ENCODE data around the gene CFAP73. TPM values are rescaled to one million over a fixed set of nuclear protein-coding genes. Genes with fewer than 3 reads are reported as not detected.

Gene CFAP73
- total RNA-seq, 3 donors from 2014 or later = 0.29 TPM; not detected in 2

DNA sequence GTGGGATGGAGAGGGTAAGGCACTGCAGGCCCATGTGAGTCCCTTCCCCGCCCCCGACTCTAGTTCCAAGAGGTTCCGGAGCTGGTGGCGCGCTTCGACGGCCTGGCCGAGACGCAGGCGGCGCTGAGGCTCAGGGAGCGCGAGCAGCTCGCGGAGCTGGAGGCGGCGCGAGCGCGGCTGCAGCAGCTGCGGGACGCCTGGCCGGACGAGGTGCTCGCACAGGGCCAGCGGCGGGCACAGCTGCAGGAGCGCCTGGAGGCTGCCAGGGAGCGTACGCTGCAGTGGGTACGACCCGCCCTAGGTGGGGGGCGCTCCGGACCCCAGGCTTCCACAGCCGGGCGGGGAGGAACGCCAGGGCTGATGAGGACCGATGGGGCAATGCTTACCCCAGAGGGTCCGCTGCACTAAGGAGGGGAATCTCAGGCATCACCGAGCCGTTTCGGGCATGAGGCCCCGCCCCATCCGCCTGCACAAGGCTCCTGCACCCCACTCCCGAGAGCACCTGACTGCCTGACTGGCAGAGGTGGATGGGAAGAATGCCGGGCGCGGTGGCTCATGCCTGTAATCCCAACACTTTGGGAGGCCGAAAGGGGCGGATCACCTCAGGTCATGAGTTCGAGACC lies 4.9 kb downstream of the CFAP73 start:
- H3K27ac ChIP-seq = no peak overlapping the region
- no peak for TF ChIP-seq POLR2AphosphoS5 (IDR thresholded peaks at IDR 0.05)
- TF ChIP-seq, protein P1, sequence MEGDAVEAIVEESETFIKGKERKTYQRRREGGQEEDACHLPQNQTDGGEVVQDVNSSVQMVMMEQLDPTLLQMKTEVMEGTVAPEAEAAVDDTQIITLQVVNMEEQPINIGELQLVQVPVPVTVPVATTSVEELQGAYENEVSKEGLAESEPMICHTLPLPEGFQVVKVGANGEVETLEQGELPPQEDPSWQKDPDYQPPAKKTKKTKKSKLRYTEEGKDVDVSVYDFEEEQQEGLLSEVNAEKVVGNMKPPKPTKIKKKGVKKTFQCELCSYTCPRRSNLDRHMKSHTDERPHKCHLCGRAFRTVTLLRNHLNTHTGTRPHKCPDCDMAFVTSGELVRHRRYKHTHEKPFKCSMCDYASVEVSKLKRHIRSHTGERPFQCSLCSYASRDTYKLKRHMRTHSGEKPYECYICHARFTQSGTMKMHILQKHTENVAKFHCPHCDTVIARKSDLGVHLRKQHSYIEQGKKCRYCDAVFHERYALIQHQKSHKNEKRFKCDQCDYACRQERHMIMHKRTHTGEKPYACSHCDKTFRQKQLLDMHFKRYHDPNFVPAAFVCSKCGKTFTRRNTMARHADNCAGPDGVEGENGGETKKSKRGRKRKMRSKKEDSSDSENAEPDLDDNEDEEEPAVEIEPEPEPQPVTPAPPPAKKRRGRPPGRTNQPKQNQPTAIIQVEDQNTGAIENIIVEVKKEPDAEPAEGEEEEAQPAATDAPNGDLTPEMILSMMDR (IDR thresholded peaks at IDR 0.05) = no peak
- TF ChIP-seq POLR2A (IDR thresholded peaks at IDR 0.05) = no peak
- peak overlapping the region in 2 of 3 donors; percentile 25 to 48 for H3K4me3 ChIP-seq
- intact Hi-C loops (cut with DNase I; ENCODE audit: low total_unique reads) = no loop called here
- DNase-seq (ENCODE audit: low spot score in 2 of 2) = no peak
- H3K27me3 ChIP-seq = peaks cover 0 to 8% of the 10 kb centered on the region in 2 donors
- no peaks in the 10 kb centered on the region for H3K4me1 ChIP-seq
- no peaks in the 10 kb centered on the region for H3K9me3 ChIP-seq
- H3K36me3 ChIP-seq = no peaks in the 10 kb centered on the region

GRCh38 chr12:113155060-113155459 lies 5.5 kb downstream of the CFAP73 start:
- no peak for TF ChIP-seq POLR2AphosphoS5 (IDR thresholded peaks at IDR 0.05)
- TF ChIP-seq POLR2A (IDR thresholded peaks at IDR 0.05) = no peak
- TF ChIP-seq, protein P1 (IDR thresholded peaks at IDR 0.05) = no peak
- intact Hi-C loops (cut with DNase I; ENCODE audit: low total_unique reads) = no loop called here
- Histone ChIP-seq H3K27me3 (peaks cover 0 to 8% of the 10 kb centered on the region in 2 donors), H3K4me1 (no peaks in the 10 kb centered on the region), H3K36me3 (no peaks in the 10 kb centered on the region), H3K4me3 (no peak overlapping the region), H3K9me3 (no peaks in the 10 kb centered on the region), H3K27ac (no peak overlapping the region)
- no peak for DNase-seq (ENCODE audit: low spot score in 2 of 2)

- peaks cover 0 to 8% of the 10 kb centered on the region in 2 donors for H3K27me3 ChIP-seq
- H3K9me3 ChIP-seq = no peaks in the 10 kb centered on the region
Measured at GRCh38 chr12:113155646-113156045, 6.1 kb downstream of the CFAP73 start.

DNA sequence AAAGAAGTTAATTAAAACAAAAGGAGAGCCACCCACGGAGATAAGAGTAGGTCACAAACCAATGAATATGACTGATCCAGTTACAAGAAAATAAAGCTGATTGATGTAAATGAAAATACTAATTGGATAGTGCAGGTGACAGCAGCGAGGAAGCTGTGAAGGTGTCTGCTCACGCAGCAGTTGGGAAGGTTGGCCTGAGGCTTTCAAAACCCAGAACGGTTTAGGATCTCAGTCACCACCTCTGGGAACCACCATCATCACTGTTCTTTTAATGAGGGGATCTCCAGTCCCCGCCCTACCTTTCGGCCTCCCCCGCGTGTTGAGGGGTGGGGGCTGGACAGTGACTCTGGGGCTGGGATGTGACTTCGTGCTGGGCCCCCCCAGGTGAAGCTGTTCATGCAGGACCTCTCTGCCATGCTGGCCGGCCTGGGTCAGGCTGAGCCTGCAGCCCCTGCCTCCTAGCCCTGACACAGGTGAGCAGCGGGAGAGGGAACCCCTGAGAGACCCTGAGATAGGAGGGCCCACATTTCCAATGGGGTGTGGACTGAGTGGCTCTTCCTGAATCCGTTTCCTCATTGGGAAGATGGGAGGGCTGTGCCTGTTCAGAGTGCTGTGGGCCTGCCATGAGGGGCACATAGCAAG lies 7.8 kb downstream of the CFAP73 start:
- H3K27me3 ChIP-seq = peaks cover 0 to 2% of the 10 kb centered on the region in 2 donors
- H3K4me3 ChIP-seq = no peak overlapping the region
- no peaks in the 10 kb centered on the region for H3K4me1 ChIP-seq
- TF ChIP-seq POLR2AphosphoS5 (IDR thresholded peaks at IDR 0.05) = no peak
- TF ChIP-seq POLR2A (IDR thresholded peaks at IDR 0.05) = no peak
- TF ChIP-seq, protein P1 (IDR thresholded peaks at IDR 0.05) = no peak
- DNase-seq (ENCODE audit: low spot score in 2 of 2) = no peak
- no peaks in the 10 kb centered on the region for H3K36me3 ChIP-seq
- no peak overlapping the region for H3K27ac ChIP-seq
- intact Hi-C loops (cut with DNase I; ENCODE audit: low total_unique reads) = no loop called here
- H3K9me3 ChIP-seq = no peaks in the 10 kb centered on the region

More at GRCh38 chr12:113155646-113156045, 6.1 kb downstream of the CFAP73 start:
- no peaks in the 10 kb centered on the region for H3K4me1 ChIP-seq
- H3K27ac ChIP-seq = no peak overlapping the region
- no peak for DNase-seq (ENCODE audit: low spot score in 2 of 2)
- no peaks in the 10 kb centered on the region for H3K36me3 ChIP-seq
- intact Hi-C loops (cut with DNase I; ENCODE audit: low total_unique reads) = no loop called here
- TF ChIP-seq POLR2A (IDR thresholded peaks at IDR 0.05) (no peak), POLR2AphosphoS5 (IDR thresholded peaks at IDR 0.05) (no peak)
- TF ChIP-seq, protein P1 (IDR thresholded peaks at IDR 0.05) = no peak
- no peak overlapping the region for H3K4me3 ChIP-seq

- H3K9me3 ChIP-seq = no peaks in the 10 kb centered on the region
- TF ChIP-seq, protein P1 (IDR thresholded peaks at IDR 0.05) = no peak
- no peak for TF ChIP-seq POLR2AphosphoS5 (IDR thresholded peaks at IDR 0.05)
- no peak for TF ChIP-seq POLR2A (IDR thresholded peaks at IDR 0.05)
- H3K27me3 ChIP-seq = no peaks in the 10 kb centered on the region
- no peak for DNase-seq (ENCODE audit: low spot score in 2 of 2)
- no peak overlapping the region for H3K4me3 ChIP-seq
- no peak overlapping the region for H3K27ac ChIP-seq
- intact Hi-C loops (cut with DNase I; ENCODE audit: low total_unique reads) = no loop called here
- H3K36me3 ChIP-seq = no peaks in the 10 kb centered on the region
- H3K4me1 ChIP-seq = no peaks in the 10 kb centered on the region
Measured at GRCh38 chr12:113158439-113159203, 9.1 kb downstream of the CFAP73 start.

All from breast epithelium (tissue), 4 donors.